Measurements from ENCODE around the gene SIRT3.

DNA sequence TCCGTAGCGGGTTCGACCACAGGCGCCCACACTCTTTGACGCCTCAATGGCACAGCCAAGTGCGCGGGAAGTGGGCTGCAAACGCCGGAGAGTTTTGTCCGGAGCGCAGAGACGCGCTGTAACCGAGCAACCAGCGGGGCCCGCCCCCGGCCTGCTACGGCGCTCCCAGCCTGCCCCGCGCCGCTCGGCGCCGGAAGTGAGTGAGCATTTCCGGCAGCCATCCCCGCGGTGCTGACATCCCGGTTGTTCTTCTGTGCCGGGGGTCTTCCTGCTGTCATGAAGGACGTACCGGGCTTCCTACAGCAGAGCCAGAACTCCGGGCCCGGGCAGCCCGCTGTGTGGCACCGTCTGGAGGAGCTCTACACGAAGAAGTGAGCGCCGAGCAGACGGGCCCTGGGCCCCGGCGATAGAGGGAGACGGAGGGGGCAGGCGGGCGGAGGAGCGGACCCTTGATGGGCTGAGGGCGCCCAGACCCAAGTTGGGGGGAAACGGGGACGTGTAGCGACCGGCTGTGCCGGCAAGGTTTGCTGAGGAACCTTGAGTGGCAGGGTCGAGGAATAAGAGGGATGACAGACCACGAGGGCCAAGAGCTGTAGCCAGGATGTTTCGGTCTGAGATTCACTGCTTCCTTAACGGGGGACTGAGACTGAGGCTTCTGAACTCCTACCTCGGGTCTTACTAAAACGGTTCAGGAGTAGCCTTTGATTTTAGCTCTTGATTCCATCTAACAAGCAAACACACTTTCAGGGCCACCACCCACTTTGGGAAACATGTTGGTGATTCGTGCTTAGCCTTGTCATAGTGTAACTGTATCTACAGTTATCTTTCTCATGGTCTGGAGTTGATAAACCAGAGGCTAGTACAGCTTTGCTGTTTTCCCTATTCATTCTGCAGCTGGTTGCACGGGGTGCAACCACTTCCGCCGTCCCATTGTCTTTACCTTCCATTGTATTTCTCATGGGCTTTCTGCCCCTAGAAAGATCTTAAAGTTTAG, 929 bp upstream of the SIRT3 start, which contains the start of gene PSMD13:
- TF ChIP-seq, protein P1, sequence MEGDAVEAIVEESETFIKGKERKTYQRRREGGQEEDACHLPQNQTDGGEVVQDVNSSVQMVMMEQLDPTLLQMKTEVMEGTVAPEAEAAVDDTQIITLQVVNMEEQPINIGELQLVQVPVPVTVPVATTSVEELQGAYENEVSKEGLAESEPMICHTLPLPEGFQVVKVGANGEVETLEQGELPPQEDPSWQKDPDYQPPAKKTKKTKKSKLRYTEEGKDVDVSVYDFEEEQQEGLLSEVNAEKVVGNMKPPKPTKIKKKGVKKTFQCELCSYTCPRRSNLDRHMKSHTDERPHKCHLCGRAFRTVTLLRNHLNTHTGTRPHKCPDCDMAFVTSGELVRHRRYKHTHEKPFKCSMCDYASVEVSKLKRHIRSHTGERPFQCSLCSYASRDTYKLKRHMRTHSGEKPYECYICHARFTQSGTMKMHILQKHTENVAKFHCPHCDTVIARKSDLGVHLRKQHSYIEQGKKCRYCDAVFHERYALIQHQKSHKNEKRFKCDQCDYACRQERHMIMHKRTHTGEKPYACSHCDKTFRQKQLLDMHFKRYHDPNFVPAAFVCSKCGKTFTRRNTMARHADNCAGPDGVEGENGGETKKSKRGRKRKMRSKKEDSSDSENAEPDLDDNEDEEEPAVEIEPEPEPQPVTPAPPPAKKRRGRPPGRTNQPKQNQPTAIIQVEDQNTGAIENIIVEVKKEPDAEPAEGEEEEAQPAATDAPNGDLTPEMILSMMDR (conservative IDR thresholded peaks at IDR 0.05; ENCODE audit: low read length): no peak
- TF ChIP-seq EZH2phosphoT487 (IDR thresholded peaks at IDR 0.05; ENCODE audit: borderline replicate concordance): no peak

Measured in Loucy (cell line).